HL-60 (cell line): Measurements from ENCODE around the gene SIX4.

Source experiments
- DNase-seq, 2 experiments: peaks; one replicate each; pipeline ENCODE4 v3.0.0-alpha.2; 2010 to 2020; ENCODE audit warnings: low read depth in 1 of 2, low spot score in 1 of 2
- H3K27ac ChIP-seq: fragments of 250-450 bp; sonication (Bioruptor Pico); replicated peaks from 2 replicates; pipeline ENCODE4 v1.5.1; 2020; ENCODE audit warnings: mild to moderate bottlenecking, moderate library complexity
- H3K27me3 ChIP-seq: fragments of 250-450 bp; sonication (Bioruptor Pico); 2 replicates; pipeline ENCODE4 v1.5.1; 2021; ENCODE audit warnings: mild to moderate bottlenecking, moderate library complexity; ENCODE audit not compliant: insufficient read depth, poor library complexity, severe bottlenecking
- H3K4me3 ChIP-seq: replicated peaks from 2 replicates; pipeline ENCODE4 v1.5.1; 2011; ENCODE audit warnings: mild to moderate bottlenecking, control low read depth, low read length; ENCODE audit not compliant: insufficient read depth
- GABPA ChIP-seq: IDR thresholded peaks from 2 replicates; pipeline ENCODE4 v1.6.1; 2012; ENCODE audit warnings: low read depth
- POLR2AphosphoS5 ChIP-seq: IDR thresholded peaks from 2 replicates; pipeline ENCODE4 v1.6.1; 2012; ENCODE audit warnings: low read depth
- SPI1 ChIP-seq: IDR thresholded peaks from 2 replicates; pipeline ENCODE4 v1.6.1; 2012; ENCODE audit warnings: low read depth, mild to moderate bottlenecking, borderline replicate concordance
- TF ChIP-seq, protein P1 (sequence below): IDR thresholded peaks from 2 replicates; pipeline ENCODE4 v1.6.1; 2012; ENCODE audit warnings: low read depth; ENCODE audit not compliant: insufficient replicate concordance
- TF ChIP-seq, protein P2 (sequence below): IDR thresholded peaks from one replicate; pipeline ENCODE4 v1.5.1; 2011; ENCODE audit warnings: low read length, control low read depth, inconsistent platforms; ENCODE audit not compliant: insufficient read depth

The SIX4 gene

GRCh38 chr14:60681271-60681670, 42.9 kb downstream of the SIX4 start:
- DNase-seq: no peak
- Histone ChIP-seq H3K27me3 (no peaks in the 10 kb centered on the region), H3K4me3 (no peak overlapping the region), H3K27ac (no peak overlapping the region)
- TF ChIP-seq, protein P1, sequence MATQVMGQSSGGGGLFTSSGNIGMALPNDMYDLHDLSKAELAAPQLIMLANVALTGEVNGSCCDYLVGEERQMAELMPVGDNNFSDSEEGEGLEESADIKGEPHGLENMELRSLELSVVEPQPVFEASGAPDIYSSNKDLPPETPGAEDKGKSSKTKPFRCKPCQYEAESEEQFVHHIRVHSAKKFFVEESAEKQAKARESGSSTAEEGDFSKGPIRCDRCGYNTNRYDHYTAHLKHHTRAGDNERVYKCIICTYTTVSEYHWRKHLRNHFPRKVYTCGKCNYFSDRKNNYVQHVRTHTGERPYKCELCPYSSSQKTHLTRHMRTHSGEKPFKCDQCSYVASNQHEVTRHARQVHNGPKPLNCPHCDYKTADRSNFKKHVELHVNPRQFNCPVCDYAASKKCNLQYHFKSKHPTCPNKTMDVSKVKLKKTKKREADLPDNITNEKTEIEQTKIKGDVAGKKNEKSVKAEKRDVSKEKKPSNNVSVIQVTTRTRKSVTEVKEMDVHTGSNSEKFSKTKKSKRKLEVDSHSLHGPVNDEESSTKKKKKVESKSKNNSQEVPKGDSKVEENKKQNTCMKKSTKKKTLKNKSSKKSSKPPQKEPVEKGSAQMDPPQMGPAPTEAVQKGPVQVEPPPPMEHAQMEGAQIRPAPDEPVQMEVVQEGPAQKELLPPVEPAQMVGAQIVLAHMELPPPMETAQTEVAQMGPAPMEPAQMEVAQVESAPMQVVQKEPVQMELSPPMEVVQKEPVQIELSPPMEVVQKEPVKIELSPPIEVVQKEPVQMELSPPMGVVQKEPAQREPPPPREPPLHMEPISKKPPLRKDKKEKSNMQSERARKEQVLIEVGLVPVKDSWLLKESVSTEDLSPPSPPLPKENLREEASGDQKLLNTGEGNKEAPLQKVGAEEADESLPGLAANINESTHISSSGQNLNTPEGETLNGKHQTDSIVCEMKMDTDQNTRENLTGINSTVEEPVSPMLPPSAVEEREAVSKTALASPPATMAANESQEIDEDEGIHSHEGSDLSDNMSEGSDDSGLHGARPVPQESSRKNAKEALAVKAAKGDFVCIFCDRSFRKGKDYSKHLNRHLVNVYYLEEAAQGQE: no peak
- no peak for TF ChIP-seq GABPA
- TF ChIP-seq, protein P2, sequence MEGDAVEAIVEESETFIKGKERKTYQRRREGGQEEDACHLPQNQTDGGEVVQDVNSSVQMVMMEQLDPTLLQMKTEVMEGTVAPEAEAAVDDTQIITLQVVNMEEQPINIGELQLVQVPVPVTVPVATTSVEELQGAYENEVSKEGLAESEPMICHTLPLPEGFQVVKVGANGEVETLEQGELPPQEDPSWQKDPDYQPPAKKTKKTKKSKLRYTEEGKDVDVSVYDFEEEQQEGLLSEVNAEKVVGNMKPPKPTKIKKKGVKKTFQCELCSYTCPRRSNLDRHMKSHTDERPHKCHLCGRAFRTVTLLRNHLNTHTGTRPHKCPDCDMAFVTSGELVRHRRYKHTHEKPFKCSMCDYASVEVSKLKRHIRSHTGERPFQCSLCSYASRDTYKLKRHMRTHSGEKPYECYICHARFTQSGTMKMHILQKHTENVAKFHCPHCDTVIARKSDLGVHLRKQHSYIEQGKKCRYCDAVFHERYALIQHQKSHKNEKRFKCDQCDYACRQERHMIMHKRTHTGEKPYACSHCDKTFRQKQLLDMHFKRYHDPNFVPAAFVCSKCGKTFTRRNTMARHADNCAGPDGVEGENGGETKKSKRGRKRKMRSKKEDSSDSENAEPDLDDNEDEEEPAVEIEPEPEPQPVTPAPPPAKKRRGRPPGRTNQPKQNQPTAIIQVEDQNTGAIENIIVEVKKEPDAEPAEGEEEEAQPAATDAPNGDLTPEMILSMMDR: no peak

DNA sequence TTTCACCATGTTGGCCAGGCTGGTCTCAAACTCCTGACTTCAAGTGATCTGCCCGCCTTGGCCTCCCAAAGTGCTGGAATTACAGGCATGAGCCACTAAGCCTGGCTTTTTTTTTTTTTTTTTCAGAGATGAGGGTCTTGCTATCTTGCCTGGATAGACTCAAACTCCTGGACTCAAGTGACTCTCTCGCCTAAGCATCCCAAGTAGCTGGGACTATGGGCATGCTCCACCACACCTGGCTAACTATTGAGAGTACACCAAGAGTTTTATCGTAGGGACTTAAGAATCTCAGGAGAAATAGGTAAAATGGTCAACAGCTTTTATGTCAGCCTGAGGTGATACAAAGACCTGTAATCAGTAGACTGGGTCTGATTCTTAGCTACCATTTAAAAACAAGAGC, 43.6 kb downstream of the SIX4 start:
- H3K27ac ChIP-seq: no peak overlapping the region
- no peak overlapping the region for H3K4me3 ChIP-seq
- TF ChIP-seq GABPA (no peak), SPI1 (no peak), POLR2AphosphoS5 (no peak)
- TF ChIP-seq, protein P1: no peak
- TF ChIP-seq, protein P2: no peak
- H3K27me3 ChIP-seq: no peaks in the 10 kb centered on the region
- no peak for DNase-seq

- no peak overlapping the region for H3K4me3 ChIP-seq
- TF ChIP-seq GABPA (no peak), POLR2AphosphoS5 (no peak), SPI1 (no peak)
- TF ChIP-seq, protein P2: no peak
- TF ChIP-seq, protein P1: no peak
Measured at GRCh38 chr14:60679566-60680258, 44.4 kb downstream of the SIX4 start.

More at GRCh38 chr14:60679566-60680258, 44.4 kb downstream of the SIX4 start:
- Histone ChIP-seq H3K27me3 (no peaks in the 10 kb centered on the region), H3K27ac (no peak overlapping the region)
- DNase-seq: no peak
